Measurements from ENCODE around the gene ISG20.

GRCh38 chr15:88703533-88703932, 64.7 kb downstream of the ISG20 start:
- TF ChIP-seq CTCF (IDR thresholded peaks at IDR 0.05) (no peak), POLR2AphosphoS5 (IDR thresholded peaks at IDR 0.05; ENCODE audit: low read depth, low read length) (no peak), TCF7L2 (IDR thresholded peaks at IDR 0.05; ENCODE audit: low read depth, low read length) (no peak), REST (IDR thresholded peaks at IDR 0.05; ENCODE audit: insufficient read depth in 1 of 2, low read depth in 2 of 2, low read length in 1 of 2) (no peak)
